OCI-LY7 (cell line): ENCODE results near the gene PRR23B.
"Not testable (repeated sequence)": the region's sequence is repeated elsewhere in the genome, so short reads cannot be mapped to it uniquely, and the experiment has no call there.

Experiments
- EZH2phosphoT487 ChIP-seq: fragments of 200-600 bp; sonication (generic); IDR thresholded peaks from 2 replicates; pipeline ENCODE4 v1.6.1; 2018; ENCODE audit warnings: low read depth, borderline replicate concordance, mild to moderate bottlenecking, mixed run types, antibody characterized with exemption, low read length, moderate library complexity, mixed read lengths
- TF ChIP-seq, protein P1 (sequence below): fragments of 200-600 bp; sonication (generic); conservative IDR thresholded peaks from 2 replicates; pipeline ENCODE4 v1.5.1; 2014; ENCODE audit warnings: mild to moderate bottlenecking, antibody characterized with exemption, low read length, moderate library complexity, mixed read lengths

DNA sequence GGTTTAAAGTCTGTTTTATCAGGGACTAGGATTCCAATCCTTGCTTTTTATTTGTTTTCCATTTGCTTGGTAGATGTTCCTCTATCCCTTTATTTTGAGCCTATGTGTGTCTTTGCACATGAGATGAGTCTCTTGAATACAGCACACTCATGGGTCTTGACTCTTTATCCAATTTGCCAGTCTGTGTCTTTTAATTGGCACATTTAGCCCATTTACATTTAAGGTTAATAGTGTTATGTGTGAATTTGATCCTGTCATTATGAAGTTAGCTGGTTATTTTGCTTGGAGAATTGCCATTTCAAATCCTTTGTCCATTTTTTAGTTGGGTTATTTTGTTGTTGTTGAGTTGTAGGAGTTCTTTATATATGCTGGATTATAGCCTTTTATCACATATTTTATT is 9.8 kb upstream of the PRR23B start:
- TF ChIP-seq, protein P1, sequence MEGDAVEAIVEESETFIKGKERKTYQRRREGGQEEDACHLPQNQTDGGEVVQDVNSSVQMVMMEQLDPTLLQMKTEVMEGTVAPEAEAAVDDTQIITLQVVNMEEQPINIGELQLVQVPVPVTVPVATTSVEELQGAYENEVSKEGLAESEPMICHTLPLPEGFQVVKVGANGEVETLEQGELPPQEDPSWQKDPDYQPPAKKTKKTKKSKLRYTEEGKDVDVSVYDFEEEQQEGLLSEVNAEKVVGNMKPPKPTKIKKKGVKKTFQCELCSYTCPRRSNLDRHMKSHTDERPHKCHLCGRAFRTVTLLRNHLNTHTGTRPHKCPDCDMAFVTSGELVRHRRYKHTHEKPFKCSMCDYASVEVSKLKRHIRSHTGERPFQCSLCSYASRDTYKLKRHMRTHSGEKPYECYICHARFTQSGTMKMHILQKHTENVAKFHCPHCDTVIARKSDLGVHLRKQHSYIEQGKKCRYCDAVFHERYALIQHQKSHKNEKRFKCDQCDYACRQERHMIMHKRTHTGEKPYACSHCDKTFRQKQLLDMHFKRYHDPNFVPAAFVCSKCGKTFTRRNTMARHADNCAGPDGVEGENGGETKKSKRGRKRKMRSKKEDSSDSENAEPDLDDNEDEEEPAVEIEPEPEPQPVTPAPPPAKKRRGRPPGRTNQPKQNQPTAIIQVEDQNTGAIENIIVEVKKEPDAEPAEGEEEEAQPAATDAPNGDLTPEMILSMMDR, result not testable (repeated sequence)
- TF ChIP-seq EZH2phosphoT487, result not testable (repeated sequence)
